NCI-H510A treated with DMSO at 0.1 percent for 48 hours (cell line): ENCODE results near the gene SIK3.
"Not testable (repeated sequence)": the region's sequence is repeated elsewhere in the genome, so short reads cannot be mapped to it uniquely, and the experiment has no call there.

Experiments
- DNase-seq: peaks from one replicate; lab custom pipeline; 2025; lab: John Stamatoyannopoulos, UW

Gene SIK3

GRCh38 chr11:117045956-117046355 is 52.3 kb downstream of the SIK3 start:
- DNase-seq = no peak

DNA sequence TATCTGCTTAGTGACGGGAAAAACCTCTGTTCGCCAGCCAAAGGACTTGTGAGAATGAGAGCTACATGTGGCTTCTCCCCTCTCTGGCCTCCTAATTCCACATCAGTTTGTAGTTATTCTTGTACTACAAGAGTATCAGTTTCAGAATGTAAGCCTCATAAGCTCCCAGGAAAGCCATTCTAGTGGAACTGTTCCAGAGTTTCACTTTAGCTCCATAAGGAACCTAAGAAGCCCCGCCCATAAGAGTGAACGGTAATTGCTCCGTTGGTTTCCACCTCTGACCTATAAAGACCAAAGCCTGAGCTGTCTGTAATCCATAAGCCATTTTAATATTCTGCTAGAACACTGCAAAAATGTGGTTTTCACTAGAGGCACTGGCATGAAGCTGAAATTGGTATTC is 53.0 kb downstream of the SIK3 start:
- no peak for DNase-seq

- no peak for DNase-seq
Measured at GRCh38 chr11:117044287-117045035, 53.8 kb downstream of the SIK3 start.

DNA sequence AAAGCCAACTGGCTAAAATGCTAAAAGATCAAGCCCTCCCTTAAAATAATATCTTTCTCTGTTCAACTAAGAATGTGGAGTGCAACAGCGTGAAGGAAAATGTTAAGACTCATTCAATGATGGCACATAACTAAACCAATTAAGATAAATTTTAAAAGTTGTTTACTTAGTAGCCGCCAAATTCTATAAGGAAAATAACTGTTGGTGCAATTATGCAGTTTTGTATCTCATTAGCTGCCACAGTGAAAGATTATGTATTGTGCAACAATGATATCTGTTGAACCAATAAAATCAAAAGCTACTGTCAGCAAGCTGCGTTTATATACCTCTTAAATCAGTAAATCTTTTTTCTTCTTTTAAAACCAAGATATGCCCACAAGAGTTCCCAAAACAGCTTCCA is 55.5 kb downstream of the SIK3 start:
- no peak for DNase-seq

- DNase-seq = no peak
Measured at GRCh38 chr11:117039900-117040299, 58.3 kb downstream of the SIK3 start.

- no peak for DNase-seq
Measured at GRCh38 chr11:117039270-117039669, 59.0 kb downstream of the SIK3 start.

GRCh38 chr11:117037975-117038350 is 60.3 kb downstream of the SIK3 start:
- no peak for DNase-seq

- DNase-seq = no peak
Measured at GRCh38 chr11:117037279-117037974, 60.8 kb downstream of the SIK3 start.

DNA sequence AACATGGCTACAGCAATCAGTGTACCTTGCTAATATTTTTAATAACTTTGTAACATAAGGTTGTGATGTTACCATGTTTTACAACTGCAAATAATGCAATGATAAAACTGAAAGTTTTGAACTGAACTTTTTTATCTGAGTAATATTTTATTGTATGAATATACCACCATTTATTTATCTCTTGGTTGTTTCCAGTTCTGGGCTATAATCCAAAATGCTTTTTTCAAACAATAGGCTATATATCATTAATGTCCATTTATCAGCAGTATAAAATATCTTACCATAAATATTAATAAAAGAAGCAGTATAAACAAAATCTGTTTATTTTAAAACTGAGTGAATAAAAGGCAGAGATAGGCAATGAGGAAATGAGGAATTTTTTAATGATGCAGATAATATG is 63.3 kb downstream of the SIK3 start:
- no peak for DNase-seq

DNA sequence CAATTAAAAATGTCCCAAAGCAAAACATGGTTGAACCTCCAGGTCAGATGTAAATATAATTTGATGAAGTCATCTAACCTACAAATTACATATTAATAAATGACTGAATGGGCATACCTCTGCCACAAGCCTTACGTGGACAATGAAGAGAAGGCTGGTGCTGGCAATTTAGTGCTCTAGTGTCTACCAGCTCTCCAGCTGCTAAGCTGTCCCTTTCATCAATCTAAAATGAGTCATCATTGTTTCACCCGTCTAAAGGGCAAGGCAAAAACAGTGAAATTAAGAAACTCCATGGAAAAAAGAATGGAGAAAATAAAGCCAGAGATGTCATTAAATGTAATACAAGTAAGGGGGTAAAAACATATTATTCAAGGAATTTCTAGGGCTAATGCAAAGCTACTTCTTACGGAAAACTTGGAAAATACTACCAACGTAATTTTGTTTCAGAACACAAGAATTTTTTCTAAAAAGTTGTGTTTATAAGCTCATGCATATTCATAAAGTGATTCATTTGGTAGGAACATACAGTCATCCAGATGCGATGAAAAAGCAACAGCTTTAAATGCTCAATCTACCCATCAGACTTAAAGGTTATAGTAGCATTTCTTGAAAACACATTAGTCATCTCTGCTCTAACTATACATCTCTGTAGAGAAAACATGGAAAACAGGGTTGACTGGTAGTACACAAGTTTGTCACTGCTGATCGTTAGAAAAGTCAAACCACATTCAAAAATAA is 71.5 kb downstream of the SIK3 start:
- DNase-seq = no peak

GRCh38 chr11:117023707-117024106 is 74.5 kb downstream of the SIK3 start:
- DNase-seq = not testable (repeated sequence)

- DNase-seq = no peak
Measured at GRCh38 chr11:117023178-117023577, 75.0 kb downstream of the SIK3 start.

DNA sequence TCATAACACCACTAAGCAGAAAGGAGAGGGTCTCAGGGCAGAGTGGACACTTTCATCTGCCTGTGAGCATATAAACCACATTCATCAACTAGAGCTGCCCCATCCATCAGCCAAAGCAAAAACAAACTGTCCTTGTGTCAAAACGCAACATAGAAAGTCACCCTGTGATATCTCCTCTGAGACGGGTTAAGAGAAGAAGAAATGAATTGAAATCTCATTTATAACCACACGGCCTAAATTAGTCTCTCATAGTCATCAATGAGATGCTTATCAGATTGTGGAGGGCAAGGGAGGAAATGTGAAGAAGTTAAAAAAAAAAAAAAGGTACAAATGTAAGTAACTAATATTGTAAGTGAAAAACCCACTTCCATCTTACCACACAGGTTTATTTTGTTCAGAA is 75.7 kb downstream of the SIK3 start:
- no peak for DNase-seq

DNA sequence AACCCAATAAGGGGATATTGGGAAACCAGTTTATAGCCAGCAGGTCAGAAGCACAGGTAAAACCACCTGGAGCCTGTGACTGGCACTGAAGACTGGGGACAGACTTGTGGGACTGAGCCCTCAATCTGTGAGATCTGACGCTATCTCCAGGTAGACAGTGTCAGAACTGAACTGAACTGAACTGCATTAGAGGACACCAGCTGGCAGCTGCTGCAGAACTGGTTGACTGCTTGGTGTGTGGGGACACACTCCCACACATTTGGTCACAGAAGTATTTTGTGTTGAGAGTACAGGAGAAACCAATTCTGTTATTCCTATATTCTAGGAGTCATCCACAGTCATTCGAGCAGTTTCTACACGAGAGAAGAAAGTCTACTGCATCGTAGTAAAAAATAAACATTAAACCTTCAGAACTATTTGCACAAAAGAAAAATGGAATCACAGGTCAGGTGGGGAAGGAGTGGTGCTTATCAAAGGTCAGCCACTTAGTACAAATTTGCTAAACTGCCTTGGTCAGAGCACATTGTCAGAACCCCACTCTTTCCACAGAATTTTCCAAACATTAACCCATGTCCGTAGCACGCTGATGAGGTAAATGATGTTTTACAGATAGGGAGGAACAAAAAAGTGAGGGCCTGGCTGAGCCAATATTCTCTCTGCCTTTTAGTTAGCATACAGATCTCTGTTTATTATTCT is 77.2 kb downstream of the SIK3 start:
- DNase-seq = no peak

- no peak for DNase-seq
Measured at GRCh38 chr11:117020287-117020686, 77.9 kb downstream of the SIK3 start.

GRCh38 chr11:117019871-117020270 is 78.4 kb downstream of the SIK3 start:
- DNase-seq = no peak

GRCh38 chr11:117017456-117017855 is 80.8 kb downstream of the SIK3 start:
- DNase-seq = no peak

- no peak for DNase-seq
Measured at GRCh38 chr11:117016747-117017146, 81.5 kb downstream of the SIK3 start.

GRCh38 chr11:117016246-117016645 is 82.0 kb downstream of the SIK3 start:
- no peak for DNase-seq

- DNase-seq = no peak
Measured at GRCh38 chr11:117011541-117011898, 86.7 kb downstream of the SIK3 start.

DNA sequence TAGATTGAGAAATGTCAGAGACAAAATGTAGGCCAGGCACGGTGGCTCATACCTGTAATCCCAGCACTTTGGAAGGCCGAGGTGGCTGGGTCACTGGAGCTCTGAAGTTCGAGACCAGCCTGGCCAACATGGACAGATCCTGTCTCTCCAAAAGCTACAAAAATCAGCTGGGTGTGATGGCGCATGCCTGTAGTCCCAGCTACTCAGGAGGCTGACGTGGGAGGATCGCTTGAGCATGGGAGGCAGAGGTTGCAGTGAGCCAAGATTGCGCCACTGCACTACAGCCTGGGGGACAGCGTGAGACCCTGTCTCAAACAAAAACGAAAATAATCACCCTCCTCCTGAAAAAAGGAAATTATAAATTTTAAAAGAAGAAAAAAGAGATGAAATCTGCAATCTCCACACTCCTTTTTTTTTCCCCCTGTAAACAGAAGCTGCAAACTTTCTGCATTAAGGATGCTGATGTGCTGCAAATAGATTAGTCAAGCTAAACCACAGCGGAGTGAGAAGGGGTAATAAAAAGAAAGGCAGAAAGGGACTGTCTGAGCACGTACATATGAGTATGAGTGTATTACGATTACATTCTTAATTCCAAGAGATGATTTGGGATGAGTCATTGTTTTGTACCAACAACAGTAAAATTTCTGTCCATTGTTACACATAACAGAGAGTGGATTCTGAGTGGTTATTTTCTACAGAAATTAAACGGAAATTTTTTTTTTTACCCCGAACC is 87.3 kb downstream of the SIK3 start:
- no peak for DNase-seq
